ENCODE results near the gene TMX4.

GRCh38 chr20:8067082-8067481, 47.5 kb upstream of the TMX4 start:
- TF ChIP-seq POLR2A (IDR thresholded peaks at IDR 0.05) (no peak), CTCF (IDR thresholded peaks at IDR 0.05) (no peak), EP300 (IDR thresholded peaks at IDR 0.05) (no peak)

All from tibial nerve (tissue), 4 donors.